ENCODE results near the gene PLS3.

PLS3 gene

DNA sequence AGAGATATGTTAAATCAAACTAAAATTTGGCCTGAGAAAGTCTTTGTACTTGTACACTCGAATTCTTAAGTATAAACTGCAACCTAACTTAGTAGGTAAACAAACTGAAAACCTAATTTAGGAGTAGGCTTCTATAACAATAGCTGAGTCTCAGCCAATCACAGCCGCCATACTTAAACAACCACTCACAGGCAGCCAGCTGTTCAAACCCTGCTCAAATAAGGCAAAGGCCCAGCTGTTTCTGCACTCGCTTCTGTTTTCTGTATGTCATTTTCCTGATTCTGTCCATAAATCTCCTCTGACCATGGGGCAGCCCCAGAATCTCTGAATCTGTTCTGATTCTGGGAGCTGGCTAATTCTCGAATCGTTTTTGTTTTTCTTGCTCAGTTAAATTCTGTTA is 7.8 kb upstream of the PLS3 start:
- no peak overlapping the region for H3K4me3 ChIP-seq (ENCODE audit: low read depth, low read length)
- no peak for DNase-seq (ENCODE audit: low read depth)
- TF ChIP-seq, protein P1, sequence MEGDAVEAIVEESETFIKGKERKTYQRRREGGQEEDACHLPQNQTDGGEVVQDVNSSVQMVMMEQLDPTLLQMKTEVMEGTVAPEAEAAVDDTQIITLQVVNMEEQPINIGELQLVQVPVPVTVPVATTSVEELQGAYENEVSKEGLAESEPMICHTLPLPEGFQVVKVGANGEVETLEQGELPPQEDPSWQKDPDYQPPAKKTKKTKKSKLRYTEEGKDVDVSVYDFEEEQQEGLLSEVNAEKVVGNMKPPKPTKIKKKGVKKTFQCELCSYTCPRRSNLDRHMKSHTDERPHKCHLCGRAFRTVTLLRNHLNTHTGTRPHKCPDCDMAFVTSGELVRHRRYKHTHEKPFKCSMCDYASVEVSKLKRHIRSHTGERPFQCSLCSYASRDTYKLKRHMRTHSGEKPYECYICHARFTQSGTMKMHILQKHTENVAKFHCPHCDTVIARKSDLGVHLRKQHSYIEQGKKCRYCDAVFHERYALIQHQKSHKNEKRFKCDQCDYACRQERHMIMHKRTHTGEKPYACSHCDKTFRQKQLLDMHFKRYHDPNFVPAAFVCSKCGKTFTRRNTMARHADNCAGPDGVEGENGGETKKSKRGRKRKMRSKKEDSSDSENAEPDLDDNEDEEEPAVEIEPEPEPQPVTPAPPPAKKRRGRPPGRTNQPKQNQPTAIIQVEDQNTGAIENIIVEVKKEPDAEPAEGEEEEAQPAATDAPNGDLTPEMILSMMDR (IDR thresholded peaks at IDR 0.05; ENCODE audit: control insufficient read depth, extremely low read depth, insufficient read depth): no peak

DNA sequence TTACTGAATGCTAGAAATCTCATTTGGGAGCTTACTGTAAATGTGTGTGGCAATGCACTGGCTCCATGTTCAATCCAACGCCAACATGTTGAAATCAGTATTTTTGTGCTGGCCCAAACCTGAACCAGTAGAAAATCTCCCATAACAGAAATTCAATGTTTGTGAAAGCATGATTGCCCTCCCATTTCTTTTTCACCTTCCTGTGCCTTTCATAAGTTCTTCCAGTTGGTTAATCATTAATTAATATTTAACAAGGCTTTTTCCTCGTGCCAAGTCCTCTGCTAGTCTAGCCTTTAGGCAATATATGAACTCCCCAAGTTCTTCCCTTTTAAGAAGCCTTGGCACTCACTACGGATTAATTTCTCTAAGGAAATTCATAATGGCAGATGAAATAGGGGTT is 1.3 kb upstream of the PLS3 start:
- no peak for DNase-seq (ENCODE audit: low read depth)
- TF ChIP-seq, protein P1 (IDR thresholded peaks at IDR 0.05; ENCODE audit: control insufficient read depth, extremely low read depth, insufficient read depth): no peak
- no peak overlapping the region for H3K4me3 ChIP-seq (ENCODE audit: low read depth, low read length)

DNA sequence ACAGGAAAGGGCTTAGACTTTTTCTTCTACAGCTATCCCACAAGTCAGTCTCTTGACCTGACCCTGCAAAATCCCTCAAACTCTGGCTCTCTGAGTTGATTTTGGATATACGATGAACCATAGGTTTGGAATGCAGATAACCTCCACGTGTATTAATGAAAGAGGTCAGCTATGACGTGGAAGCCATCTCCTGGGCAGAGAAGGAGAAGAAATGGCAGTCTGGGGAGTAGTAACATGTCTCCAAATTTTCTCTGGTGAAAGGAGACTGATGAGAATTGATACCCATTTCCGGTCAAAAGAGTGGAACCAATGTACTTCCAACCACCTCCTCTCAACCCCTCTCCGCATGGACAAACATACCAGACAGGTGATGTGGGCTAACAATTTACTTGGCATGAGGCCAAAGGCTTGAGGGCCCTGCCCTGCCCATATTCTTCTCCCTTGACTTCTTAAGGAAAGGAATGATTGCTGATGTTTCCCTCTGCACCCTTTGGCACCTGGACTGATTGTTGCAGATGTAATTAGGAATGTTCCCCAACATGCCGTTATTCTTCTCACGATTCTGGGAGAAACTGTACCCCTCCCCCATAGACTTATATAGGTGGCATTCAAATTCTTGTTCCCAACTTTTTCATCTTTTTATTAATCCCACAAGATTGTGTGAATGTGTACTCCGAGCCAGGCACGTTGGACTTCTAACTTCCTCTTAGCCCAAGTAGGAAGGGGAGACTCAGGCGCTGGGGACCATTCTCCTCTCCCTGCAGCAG is 580 bp upstream of the PLS3 start:
- no peak for DNase-seq (ENCODE audit: low read depth)
- peak overlapping the region; percentile 61 for H3K4me3 ChIP-seq (ENCODE audit: low read depth, low read length)
- TF ChIP-seq, protein P1 (IDR thresholded peaks at IDR 0.05; ENCODE audit: control insufficient read depth, extremely low read depth, insufficient read depth): no peak

DNA sequence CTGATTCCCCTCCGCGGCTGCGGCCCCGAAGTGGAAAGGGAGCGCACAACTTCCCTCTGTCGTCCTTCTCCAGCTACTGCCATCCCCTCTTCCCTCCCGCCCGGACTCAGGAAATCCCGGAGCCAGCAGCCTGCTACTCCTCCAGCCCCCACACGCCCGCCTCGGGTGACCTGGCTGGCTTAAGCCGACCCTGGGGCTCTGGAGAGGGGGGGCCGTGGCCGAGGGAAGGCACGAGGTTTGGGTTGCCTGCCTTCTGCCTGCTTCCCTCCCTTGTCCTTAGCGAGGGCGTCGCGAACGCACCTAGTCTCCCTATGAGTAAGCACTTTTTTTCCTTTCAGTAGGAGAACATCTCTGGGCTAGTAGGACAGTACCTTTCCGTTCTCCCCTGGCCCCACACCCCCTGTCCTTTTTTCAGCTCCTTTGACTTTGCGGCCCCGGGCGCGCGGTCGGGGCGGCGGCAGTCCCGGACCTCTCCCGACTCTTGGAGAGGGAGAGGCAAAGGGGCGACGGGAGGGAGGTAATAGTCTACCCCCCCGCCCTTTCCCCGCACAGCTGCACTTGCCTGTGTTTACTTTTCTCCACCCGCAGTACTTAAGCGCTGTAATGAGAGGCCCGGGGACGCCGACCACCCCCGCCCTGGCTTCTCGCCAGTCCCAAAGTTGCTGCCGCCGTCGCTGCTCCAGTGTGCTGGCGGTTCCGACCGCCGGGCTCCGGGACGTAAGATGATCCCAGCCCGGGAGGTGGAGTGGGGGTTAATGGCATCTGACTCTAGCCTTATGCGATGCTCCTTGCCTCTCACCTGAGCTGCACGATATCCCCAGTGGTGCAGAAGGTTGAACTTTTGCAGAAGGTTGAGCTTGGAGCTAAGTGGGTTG is 868 bp downstream of the PLS3 start:
- DNase-seq (ENCODE audit: low read depth): no peak
- TF ChIP-seq, protein P1 (IDR thresholded peaks at IDR 0.05; ENCODE audit: control insufficient read depth, extremely low read depth, insufficient read depth): no peak
- H3K4me3 ChIP-seq (ENCODE audit: low read depth, low read length): peak overlapping the region; percentile 61

DNA sequence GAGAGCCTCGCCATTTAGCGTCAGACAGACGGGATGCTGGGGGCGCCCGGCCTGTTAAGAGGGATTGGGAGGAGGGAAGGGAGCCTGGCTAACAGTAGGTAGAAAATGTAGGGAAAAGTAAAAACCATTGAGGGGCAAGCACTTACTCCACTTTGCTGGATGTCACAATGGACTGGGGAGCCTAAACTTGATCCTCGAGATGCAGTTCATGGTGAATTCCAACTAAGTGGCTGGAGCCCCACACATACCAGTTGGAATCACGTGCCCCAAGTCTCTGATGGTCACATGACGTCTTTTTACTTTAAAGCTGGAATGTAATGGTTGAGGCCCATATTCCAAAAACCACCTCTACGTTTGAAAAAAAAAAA is 1.5 kb downstream of the PLS3 start:
- TF ChIP-seq, protein P1 (IDR thresholded peaks at IDR 0.05; ENCODE audit: control insufficient read depth, extremely low read depth, insufficient read depth): no peak
- no peak for DNase-seq (ENCODE audit: low read depth)
- H3K4me3 ChIP-seq (ENCODE audit: low read depth, low read length): peak overlapping the region; percentile 61

DNA sequence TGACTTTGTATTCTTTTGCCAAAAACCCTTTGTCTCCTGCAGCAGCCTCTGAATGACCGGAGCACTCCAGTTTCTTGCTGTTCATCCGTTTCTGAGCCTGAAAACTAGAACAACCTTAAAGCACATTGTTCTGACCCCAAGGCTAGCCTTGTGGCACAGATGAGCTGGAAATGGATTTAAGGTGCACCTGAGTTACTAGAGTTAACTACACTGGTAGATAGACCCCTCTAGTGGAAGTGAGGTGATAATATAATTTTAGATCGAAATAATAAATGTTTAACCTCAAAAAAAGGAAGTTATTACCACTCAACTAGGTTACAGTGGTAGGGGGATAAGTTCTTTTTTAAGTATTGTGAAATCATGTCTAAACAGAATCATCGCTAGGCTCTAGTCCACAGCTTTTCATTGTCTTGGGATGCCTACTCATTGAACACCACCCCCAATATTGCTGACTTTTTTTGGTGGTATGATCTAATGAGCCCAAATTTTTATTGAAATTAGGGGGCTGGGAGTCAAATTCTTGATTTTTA is 2.7 kb downstream of the PLS3 start:
- TF ChIP-seq, protein P1 (IDR thresholded peaks at IDR 0.05; ENCODE audit: control insufficient read depth, extremely low read depth, insufficient read depth): no peak
- no peak for DNase-seq (ENCODE audit: low read depth)
- H3K4me3 ChIP-seq (ENCODE audit: low read depth, low read length): no peak overlapping the region

Measured in LNCaP clone FGC (cell line).